DND-41 (cell line): ENCODE measurements around the gene SLC6A17.

Experiments used
- ATAC-seq: fragments of 200-7000 bp; cut with Tn5 transposase; 3 replicates; pipeline ENCODE4 v1.9.1; 2021; ENCODE audit warnings: low read depth; ENCODE audit not compliant: insufficient read depth
- DNase-seq: peaks from one replicate; pipeline ENCODE4 v3.0.0-alpha.2; 2020
- H2AFZ ChIP-seq: 2 replicates; pipeline ENCODE4 v1.6.0; 2012; ENCODE audit warnings: low read depth, low read length
- H3K27ac ChIP-seq: 2 replicates; pipeline ENCODE4 v1.5.1; 2012; ENCODE audit warnings: low read length, inconsistent platforms
- H3K27me3 ChIP-seq: fragments of 200-600 bp; sonication (generic); 2 replicates; pipeline ENCODE4 v1.6.0; 2012; ENCODE audit warnings: low read length, mild to moderate bottlenecking, inconsistent platforms; ENCODE audit not compliant: insufficient read depth, poor library complexity
- H3K36me3 ChIP-seq: 2 replicates; pipeline ENCODE4 v1.5.1; 2012; ENCODE audit warnings: low read length, inconsistent platforms; ENCODE audit not compliant: insufficient read depth
- H3K4me1 ChIP-seq: 2 replicates; pipeline ENCODE4 v1.5.1; 2012; ENCODE audit warnings: mild to moderate bottlenecking, low read length; ENCODE audit not compliant: insufficient read depth
- H3K4me2 ChIP-seq: 2 replicates; pipeline ENCODE4 v1.6.0; 2012; ENCODE audit warnings: mild to moderate bottlenecking, moderate library complexity, low read length, inconsistent platforms; ENCODE audit not compliant: insufficient read depth
- H3K4me3 ChIP-seq, 2 experiments: fragments of 200-600 bp in 1 of 2; shearing (Covaris generic) in 1 of 2; 2 replicates each; pipeline ENCODE4 v1.5.1; 2012 to 2016; ENCODE audit warnings: inconsistent platforms in 2 of 2, low read length in 2 of 2, mild to moderate bottlenecking in 2 of 2, low read depth in 1 of 2, moderate library complexity in 1 of 2
- H3K79me2 ChIP-seq: 2 replicates; pipeline ENCODE4 v1.6.0; 2012; ENCODE audit warnings: low read length, inconsistent platforms; ENCODE audit not compliant: insufficient read depth
- H3K9ac ChIP-seq: 2 replicates; pipeline ENCODE4 v1.6.0; 2012; ENCODE audit warnings: low read depth, mild to moderate bottlenecking, inconsistent platforms, low read length, moderate library complexity
- H3K9me3 ChIP-seq: 2 replicates; pipeline ENCODE4 v1.5.1; 2012; ENCODE audit warnings: low read length, moderate library complexity, mild to moderate bottlenecking, inconsistent platforms; ENCODE audit not compliant: insufficient read depth, severe bottlenecking
- H4K20me1 ChIP-seq: 2 replicates; pipeline ENCODE4 v1.6.0; 2012; ENCODE audit warnings: low read length; ENCODE audit not compliant: insufficient read depth
- CTCF ChIP-seq: IDR thresholded peaks from 2 replicates; pipeline ENCODE4 v1.5.1; 2012; ENCODE audit warnings: borderline replicate concordance, low read length, moderate library complexity, mild to moderate bottlenecking; ENCODE audit not compliant: poor library complexity, severe bottlenecking; ENCODE audit errors: extremely low read depth
- EZH2 ChIP-seq: IDR thresholded peaks from 3 replicates; pipeline ENCODE4 v1.6.1; 2012; ENCODE audit warnings: borderline replicate concordance, low read depth, mild to moderate bottlenecking, moderate library complexity, low read length, inconsistent platforms; ENCODE audit not compliant: severe bottlenecking

Gene SLC6A17

DNA sequence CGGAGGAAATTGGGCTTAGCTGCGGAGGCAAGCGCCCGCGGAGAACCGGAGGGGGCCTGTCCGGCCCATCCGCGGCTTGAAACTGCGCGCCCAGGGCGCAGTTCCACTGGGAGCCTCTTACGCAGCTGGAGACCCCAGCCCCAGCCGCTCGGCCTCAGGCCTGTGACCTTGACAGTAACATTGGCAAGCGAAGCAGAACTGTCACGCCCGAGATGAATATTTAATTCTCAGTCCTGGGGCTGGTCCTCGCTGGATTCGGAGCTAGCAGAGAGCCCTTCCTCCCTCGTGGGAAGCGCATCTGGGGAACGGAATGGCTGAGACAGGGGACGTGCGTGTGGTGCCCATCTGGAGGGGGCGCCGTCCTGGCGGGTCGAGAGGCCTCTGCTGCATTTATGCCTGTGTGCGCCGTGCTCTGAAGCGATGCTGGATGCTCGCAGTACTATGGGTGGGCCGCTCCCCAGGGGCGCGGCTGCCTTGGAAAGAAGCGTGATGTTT is 928 bp downstream of the SLC6A17 start:
- H3K4me1 ChIP-seq: no peaks in the 10 kb centered on the region
- H3K36me3 ChIP-seq: no peaks in the 10 kb centered on the region
- H4K20me1 ChIP-seq: no peaks in the 10 kb centered on the region; the same call in none of the 2 replicates
- H3K27me3 ChIP-seq: peaks cover 16% of the 10 kb centered on the region
- no peaks in the 10 kb centered on the region for H3K79me2 ChIP-seq
- H3K4me3 ChIP-seq: no peak overlapping the region
- H3K9me3 ChIP-seq: no peaks in the 10 kb centered on the region
- DNase-seq: no peak
- no peak overlapping the region for H2AFZ ChIP-seq
- ATAC-seq: no peak
- TF ChIP-seq CTCF: no peak
- TF ChIP-seq EZH2: no peak
- no peak overlapping the region for H3K27ac ChIP-seq
- H3K9ac ChIP-seq: no peak overlapping the region
- no peak overlapping the region for H3K4me2 ChIP-seq

GRCh38 chr1:110152133-110152785 is 2.0 kb downstream of the SLC6A17 start:
- ATAC-seq: no peak
- Histone ChIP-seq H3K9me3 (no peaks in the 10 kb centered on the region), H3K27ac (no peak overlapping the region), H3K79me2 (no peaks in the 10 kb centered on the region), H3K36me3 (no peaks in the 10 kb centered on the region), H4K20me1 (no peaks in the 10 kb centered on the region; the same call in 1 of the 2 replicates), H3K27me3 (peaks cover 8% of the 10 kb centered on the region), H3K4me1 (no peaks in the 10 kb centered on the region), H3K4me2 (no peak overlapping the region), H3K4me3 (no peak overlapping the region), H2AFZ (no peak overlapping the region), H3K9ac (no peak overlapping the region)
- no peak for DNase-seq
- TF ChIP-seq CTCF: no peak
- TF ChIP-seq EZH2: no peak

DNA sequence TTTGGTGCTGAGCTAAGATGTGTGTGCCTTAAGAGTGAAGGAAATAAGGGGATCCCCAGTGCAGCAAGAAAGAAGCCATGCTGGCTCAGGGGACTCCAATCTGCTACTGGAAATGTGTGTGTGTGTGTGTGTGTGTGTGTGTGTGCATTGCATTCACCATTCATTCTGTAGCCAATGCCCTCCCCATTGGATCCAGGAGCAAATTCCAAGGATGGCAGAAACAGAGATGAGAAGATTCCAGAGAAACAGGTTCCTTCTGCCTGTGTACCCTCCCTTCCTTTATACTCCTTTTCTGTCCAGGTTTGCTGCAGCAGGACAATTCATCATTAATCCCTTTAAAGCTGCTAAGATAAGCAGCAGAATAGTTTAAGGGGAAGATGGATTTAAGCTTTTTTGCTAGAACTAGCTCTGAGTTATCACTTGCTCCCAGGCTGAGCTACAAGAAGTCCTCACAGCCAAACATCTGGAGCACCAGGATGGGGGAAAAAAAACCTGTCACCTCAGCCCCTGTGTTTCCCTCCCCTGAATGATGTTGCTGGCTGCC is 3.2 kb downstream of the SLC6A17 start:
- TF ChIP-seq CTCF (no peak), EZH2 (no peak)
- no peaks in the 10 kb centered on the region for H3K4me1 ChIP-seq
- H3K79me2 ChIP-seq: no peaks in the 10 kb centered on the region
- H3K27me3 ChIP-seq: no peaks in the 10 kb centered on the region
- no peaks in the 10 kb centered on the region for H3K9me3 ChIP-seq
- H3K4me2 ChIP-seq: no peak overlapping the region
- no peaks in the 10 kb centered on the region for H3K36me3 ChIP-seq
- no peak for ATAC-seq
- H2AFZ ChIP-seq: no peak overlapping the region
- no peak overlapping the region for H3K27ac ChIP-seq
- DNase-seq: no peak
- no peak overlapping the region for H3K9ac ChIP-seq
- H4K20me1 ChIP-seq: no peaks in the 10 kb centered on the region; the same call in 1 of the 2 replicates
- H3K4me3 ChIP-seq: no peak overlapping the region
